ENCODE data around the gene ALS2CL.

The ALS2CL gene

DNA sequence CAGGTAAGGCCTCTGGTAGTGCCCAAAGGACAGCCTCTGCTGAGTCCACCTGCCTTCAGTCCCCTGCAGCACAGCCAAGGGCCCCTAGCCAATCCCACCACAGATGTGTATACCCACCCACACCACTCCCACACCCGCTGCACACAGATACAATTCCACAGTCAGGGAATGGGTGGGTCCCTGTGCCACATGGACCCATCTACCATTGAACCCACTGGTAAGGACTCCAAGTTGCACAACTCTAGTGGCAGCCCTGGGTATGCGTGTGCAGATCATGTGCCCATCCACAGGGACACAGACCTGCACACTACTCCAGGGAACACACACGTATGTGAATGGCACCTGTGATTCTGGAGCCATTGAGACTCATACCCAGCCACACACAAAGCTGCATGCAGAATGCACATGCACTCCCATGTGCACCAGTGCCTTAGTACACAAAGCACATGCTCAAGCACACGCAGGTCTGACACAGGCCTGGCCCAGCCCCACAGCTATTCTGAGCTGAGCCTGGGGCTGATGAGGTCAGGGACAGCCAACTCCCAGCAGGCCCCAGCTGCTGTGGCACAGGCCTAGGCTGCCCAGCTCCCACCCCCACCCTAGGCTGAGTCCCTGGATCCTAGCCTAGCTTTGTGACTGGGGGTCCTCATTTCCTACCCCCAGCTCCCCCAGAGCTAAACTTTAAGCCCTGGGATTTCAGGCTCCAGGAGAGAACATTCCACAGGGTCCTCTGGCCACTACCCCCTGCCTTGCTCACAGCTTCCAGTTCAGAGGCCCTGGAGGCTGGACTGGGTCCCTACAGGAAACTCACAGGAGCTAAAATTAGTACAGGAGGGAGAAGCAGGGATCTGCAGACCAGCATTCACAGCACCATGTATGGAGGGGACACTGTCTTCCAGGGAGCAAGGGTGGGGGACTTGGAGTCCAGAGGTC is 2.7 kb upstream of the ALS2CL start:
- Histone ChIP-seq H3K9me2 (replicated peaks; ENCODE audit: insufficient read depth, low read length) (no peaks in the 10 kb centered on the region), H3K9me3 (replicated peaks; ENCODE audit: insufficient read depth, low read length) (no peaks in the 10 kb centered on the region), H3K9ac (ENCODE audit: low read length) (no peak overlapping the region), H4K20me1 (ENCODE audit: insufficient read depth, low read length) (no peaks in the 10 kb centered on the region), H3K79me2 (ENCODE audit: low read length) (no peaks in the 10 kb centered on the region), H2AFZ (ENCODE audit: low read length) (peak overlapping the region; percentile 63; the same call in 1 of the 2 replicates), H3F3A (ENCODE audit: insufficient read depth, low read length) (no peaks in the 10 kb centered on the region), H3K36me3 (replicated peaks; ENCODE audit: insufficient read depth, low read length) (no peaks in the 10 kb centered on the region), H3K27ac (ENCODE audit: low read length) (no peak overlapping the region), H3K4me3 (ENCODE audit: low read length) (no peak overlapping the region), H3K27me3 (replicated peaks; ENCODE audit: insufficient read depth, low read length) (peaks cover 11% of the 10 kb centered on the region), H3K4me1 (ENCODE audit: low read length) (peaks cover 12% of the 10 kb centered on the region), H3K4me2 (ENCODE audit: low read depth, low read length) (0 out of 2 replicates have a peak overlapping the region, but pooled peaks have one; percentile 18)
- no peak for TF ChIP-seq EZH2 (optimal IDR thresholded peaks at IDR 0.05; ENCODE audit: low read depth, low read length)
- no peak for TF ChIP-seq EZH2phosphoT487 (IDR thresholded peaks at IDR 0.05; ENCODE audit: low read length)
- TF ChIP-seq, protein P1, sequence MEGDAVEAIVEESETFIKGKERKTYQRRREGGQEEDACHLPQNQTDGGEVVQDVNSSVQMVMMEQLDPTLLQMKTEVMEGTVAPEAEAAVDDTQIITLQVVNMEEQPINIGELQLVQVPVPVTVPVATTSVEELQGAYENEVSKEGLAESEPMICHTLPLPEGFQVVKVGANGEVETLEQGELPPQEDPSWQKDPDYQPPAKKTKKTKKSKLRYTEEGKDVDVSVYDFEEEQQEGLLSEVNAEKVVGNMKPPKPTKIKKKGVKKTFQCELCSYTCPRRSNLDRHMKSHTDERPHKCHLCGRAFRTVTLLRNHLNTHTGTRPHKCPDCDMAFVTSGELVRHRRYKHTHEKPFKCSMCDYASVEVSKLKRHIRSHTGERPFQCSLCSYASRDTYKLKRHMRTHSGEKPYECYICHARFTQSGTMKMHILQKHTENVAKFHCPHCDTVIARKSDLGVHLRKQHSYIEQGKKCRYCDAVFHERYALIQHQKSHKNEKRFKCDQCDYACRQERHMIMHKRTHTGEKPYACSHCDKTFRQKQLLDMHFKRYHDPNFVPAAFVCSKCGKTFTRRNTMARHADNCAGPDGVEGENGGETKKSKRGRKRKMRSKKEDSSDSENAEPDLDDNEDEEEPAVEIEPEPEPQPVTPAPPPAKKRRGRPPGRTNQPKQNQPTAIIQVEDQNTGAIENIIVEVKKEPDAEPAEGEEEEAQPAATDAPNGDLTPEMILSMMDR (IDR thresholded peaks at IDR 0.05; ENCODE audit: low read length), result no peak
- DNase-seq, result no peak

DNA sequence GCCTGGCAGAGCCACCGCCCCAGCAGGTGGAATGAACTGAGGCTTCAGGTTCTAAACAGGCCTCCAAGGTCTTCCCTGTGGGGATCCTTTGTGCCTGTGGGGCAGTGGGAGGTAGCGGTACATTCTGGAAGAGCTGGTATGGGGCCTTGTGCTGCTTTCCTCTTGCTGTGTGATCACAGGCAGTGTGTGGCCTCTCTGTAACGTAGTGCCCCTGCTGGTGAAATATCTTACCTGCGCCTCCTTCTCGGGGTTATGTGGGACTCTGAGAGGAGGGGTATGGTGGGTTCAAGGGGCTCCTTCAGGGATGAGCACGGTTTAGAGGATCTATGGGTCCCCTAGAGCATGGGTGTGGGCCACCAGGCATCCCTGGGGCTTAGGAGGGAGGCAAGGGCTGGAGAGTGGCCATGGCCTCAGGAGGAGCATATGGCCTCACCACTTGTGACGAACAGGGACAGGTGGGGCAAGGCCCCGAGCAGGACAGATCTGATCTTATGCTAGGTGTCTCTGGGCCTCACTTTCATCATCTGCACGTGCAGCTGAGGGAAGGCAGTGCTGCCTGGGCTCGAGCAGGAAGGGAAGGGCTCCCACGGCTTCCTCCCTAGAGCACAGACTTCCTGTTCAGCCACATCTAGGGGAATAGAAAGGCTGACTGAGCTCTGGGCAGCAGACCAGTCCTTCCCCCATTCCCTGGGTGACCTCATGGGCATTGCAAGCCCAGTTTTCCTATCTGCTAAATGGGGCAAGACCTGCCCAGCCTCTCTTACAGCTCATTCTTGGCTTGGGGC is 1.9 kb upstream of the ALS2CL start:
- Histone ChIP-seq H3K27me3 (replicated peaks; ENCODE audit: insufficient read depth, low read length) (peaks cover 10% of the 10 kb centered on the region), H2AFZ (ENCODE audit: low read length) (peak overlapping the region; percentile 63), H3K79me2 (ENCODE audit: low read length) (no peaks in the 10 kb centered on the region), H3K36me3 (replicated peaks; ENCODE audit: insufficient read depth, low read length) (no peaks in the 10 kb centered on the region), H3K9me3 (replicated peaks; ENCODE audit: insufficient read depth, low read length) (no peaks in the 10 kb centered on the region), H3K4me1 (ENCODE audit: low read length) (peaks cover 12% of the 10 kb centered on the region), H3K4me2 (ENCODE audit: low read depth, low read length) (peak overlapping the region; percentile 18; the same call in 1 of the 2 replicates), H3F3A (ENCODE audit: insufficient read depth, low read length) (no peaks in the 10 kb centered on the region), H3K9ac (ENCODE audit: low read length) (no peak overlapping the region), H3K9me2 (replicated peaks; ENCODE audit: insufficient read depth, low read length) (no peaks in the 10 kb centered on the region), H4K20me1 (ENCODE audit: insufficient read depth, low read length) (no peaks in the 10 kb centered on the region), H3K4me3 (ENCODE audit: low read length) (no peak overlapping the region), H3K27ac (ENCODE audit: low read length) (no peak overlapping the region)
- peak; percentile 37 for DNase-seq
- TF ChIP-seq EZH2phosphoT487 (IDR thresholded peaks at IDR 0.05; ENCODE audit: low read length) (no peak), EZH2 (optimal IDR thresholded peaks at IDR 0.05; ENCODE audit: low read depth, low read length) (no peak)
- TF ChIP-seq, protein P1 (IDR thresholded peaks at IDR 0.05; ENCODE audit: low read length), result peak; percentile 45

DNA sequence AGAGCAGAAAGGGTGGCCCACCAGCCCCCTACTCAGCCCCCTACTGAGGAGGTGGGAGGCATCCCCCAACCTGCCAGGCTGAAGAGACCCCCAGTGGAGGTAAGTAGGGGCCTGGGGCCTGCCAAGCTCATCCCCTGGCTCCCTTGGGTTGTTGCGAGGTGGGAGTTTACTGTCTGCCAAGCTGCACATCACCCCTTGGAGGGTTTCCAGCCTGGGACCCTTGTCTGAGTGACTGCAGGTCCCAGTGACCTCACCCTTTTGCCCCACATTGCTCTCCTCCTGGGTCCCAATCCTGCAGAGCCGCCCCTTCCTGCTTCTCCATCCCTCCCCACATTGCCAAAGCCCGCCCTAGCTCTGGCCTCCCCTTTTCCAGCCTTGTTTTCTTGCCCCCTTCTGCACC is 1.0 kb upstream of the ALS2CL start:
- Histone ChIP-seq H3K79me2 (ENCODE audit: low read length) (no peaks in the 10 kb centered on the region), H3K4me2 (ENCODE audit: low read depth, low read length) (no peak overlapping the region), H3K27me3 (replicated peaks; ENCODE audit: insufficient read depth, low read length) (peaks cover 10% of the 10 kb centered on the region), H3K9me2 (replicated peaks; ENCODE audit: insufficient read depth, low read length) (no peaks in the 10 kb centered on the region), H3K9me3 (replicated peaks; ENCODE audit: insufficient read depth, low read length) (no peaks in the 10 kb centered on the region), H3K36me3 (replicated peaks; ENCODE audit: insufficient read depth, low read length) (no peaks in the 10 kb centered on the region), H3K4me3 (ENCODE audit: low read length) (no peak overlapping the region), H3K9ac (ENCODE audit: low read length) (no peak overlapping the region), H3K27ac (ENCODE audit: low read length) (no peak overlapping the region), H3K4me1 (ENCODE audit: low read length) (peaks cover 12% of the 10 kb centered on the region), H2AFZ (ENCODE audit: low read length) (no peak overlapping the region), H3F3A (ENCODE audit: insufficient read depth, low read length) (no peaks in the 10 kb centered on the region), H4K20me1 (ENCODE audit: insufficient read depth, low read length) (no peaks in the 10 kb centered on the region)
- DNase-seq, result no peak
- TF ChIP-seq EZH2phosphoT487 (IDR thresholded peaks at IDR 0.05; ENCODE audit: low read length) (no peak), EZH2 (optimal IDR thresholded peaks at IDR 0.05; ENCODE audit: low read depth, low read length) (no peak)
- TF ChIP-seq, protein P1 (IDR thresholded peaks at IDR 0.05; ENCODE audit: low read length), result no peak

All from MM.1S (cell line).